ENCODE results near the gene ZNF544.
"Not testable (repeated sequence)": the region's sequence is repeated elsewhere in the genome, so short reads cannot be mapped to it uniquely, and the experiment has no call there.

Gene ZNF544

GRCh38 chr19:58304748-58305064 lies 76.0 kb downstream of the ZNF544 start:
- TF ChIP-seq CTCF (IDR thresholded peaks at IDR 0.05): no peak
- Histone ChIP-seq H3K4me3 (peak overlapping the region; percentile 98), H3K27ac (peak overlapping the region; percentile 83 to 95)
- DNase-seq (ENCODE audit: low spot score): no peak

DNA sequence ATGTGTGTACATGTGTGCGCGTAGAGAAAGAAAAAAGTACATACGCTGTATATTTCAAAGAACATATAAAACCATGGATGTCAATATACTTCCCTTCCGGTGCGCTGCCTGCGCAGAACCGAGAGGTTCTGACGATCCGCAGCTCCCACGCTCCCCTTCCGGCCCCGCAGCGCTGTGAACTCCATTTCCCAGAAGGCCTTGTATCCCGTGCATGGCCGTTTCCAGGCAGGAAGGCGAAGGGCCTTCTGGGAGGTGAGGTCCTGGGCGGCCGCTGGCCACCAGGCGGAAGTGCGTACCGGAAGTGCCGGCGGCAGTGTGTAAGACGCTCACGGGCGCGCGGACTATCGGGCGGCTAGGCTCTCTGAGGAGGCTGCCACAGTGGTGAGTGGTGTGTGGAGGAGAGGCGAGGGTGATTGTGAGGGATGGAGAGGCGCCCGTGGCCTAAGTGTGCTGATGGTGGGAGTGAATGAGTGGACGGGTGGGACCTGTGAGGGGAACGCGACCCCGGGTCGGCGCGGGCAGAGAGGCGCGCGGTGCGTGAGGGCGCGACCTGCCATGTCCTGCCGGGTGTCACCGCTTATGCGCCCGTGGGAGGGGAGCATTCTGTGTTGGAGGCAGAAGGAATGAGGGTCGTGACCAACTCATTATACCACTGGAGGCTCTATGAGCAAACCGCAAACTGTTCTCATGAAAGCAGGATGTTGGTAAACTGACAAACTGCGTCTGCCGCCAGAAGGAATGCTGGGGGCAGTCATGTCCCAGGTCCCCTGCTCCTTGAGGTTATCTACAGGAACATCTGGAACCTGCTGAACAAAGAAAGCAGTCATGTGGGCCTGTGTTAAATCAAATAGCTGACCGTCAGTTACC lies 76.6 kb downstream of the ZNF544 start, which contains the start of gene ERVK3-1:
Gene ERVK3-1 (plus strand): TSS at position 313 of the 867 bp plus-strand sequence. CDS start 6,792 bp downstream, outside the sequence.
- DNase-seq (ENCODE audit: low spot score): peak; percentile 98
- peak within 1 kb of the TSS; percentile 98 for H3K4me3 ChIP-seq

DNA sequence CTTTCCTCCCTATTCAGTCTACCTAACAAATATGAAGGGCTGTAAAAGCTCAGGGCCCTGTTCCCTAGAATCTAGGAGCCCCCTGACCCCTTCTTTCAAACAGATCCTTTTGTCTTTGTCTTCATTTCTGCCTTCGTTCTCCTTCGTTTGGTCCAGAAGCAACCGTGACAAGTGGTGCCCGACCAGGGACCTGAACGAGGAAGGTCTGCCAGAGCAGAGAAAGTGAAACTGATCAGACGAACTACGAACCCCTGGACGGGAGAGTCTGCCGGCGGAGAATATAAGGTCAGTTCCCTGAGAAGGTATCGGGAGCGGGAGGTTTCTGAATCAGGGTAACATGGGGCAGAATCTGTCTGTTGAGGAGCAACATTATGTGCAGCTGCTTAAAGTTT lies 77.2 kb downstream of the ZNF544 start:
- TF ChIP-seq CTCF (IDR thresholded peaks at IDR 0.05): no peak
- H3K27ac ChIP-seq: peak overlapping the region; percentile 83 to 95
- H3K4me3 ChIP-seq: peak overlapping the region; percentile 98
- DNase-seq (ENCODE audit: low spot score): no peak

More for the DNA sequence above, 76.6 kb downstream of the ZNF544 start, which contains the start of gene ERVK3-1:
- peak within 1 kb of the TSS; percentile 83 to 95 for H3K27ac ChIP-seq
- TF ChIP-seq CTCF (IDR thresholded peaks at IDR 0.05): no peak

DNA sequence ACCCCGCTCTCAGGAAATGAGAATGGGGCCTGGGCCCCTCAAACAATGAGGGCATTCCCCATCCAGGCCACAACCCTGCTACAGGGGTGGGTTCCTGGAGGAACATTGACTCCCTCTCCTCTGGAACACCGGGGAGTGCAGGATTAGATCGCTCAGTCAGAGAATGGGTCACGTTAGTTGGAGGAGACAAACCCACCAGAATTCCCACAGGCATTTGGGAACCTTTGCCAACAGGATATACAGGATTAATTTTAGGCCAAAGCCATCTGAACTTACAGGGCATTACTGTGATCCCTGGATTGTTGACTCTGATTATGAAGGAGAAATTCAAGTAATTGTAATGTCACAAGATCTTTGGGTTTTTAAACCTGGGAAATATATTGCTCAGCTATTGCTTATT lies 79.0 kb downstream of the ZNF544 start:
- Histone ChIP-seq H3K4me3 (no peak overlapping the region), H3K27ac (no peak overlapping the region)
- no peak for TF ChIP-seq CTCF (IDR thresholded peaks at IDR 0.05)
- no peak for DNase-seq (ENCODE audit: low spot score)

GRCh38 chr19:58310685-58311084 lies 82.0 kb downstream of the ZNF544 start:
- H3K27ac ChIP-seq; H3K4me3 ChIP-seq; DNase-seq (ENCODE audit: low spot score): not testable (repeated sequence)

GRCh38 chr19:58311345-58311865 lies 82.7 kb downstream of the ZNF544 start:
- Histone ChIP-seq H3K4me3 (no peak overlapping the region), H3K27ac (no peak overlapping the region)
- DNase-seq (ENCODE audit: low spot score): no peak
- TF ChIP-seq CTCF (IDR thresholded peaks at IDR 0.05): no peak
